ENCODE measurements around the gene LRCOL1.

The LRCOL1 gene

DNA sequence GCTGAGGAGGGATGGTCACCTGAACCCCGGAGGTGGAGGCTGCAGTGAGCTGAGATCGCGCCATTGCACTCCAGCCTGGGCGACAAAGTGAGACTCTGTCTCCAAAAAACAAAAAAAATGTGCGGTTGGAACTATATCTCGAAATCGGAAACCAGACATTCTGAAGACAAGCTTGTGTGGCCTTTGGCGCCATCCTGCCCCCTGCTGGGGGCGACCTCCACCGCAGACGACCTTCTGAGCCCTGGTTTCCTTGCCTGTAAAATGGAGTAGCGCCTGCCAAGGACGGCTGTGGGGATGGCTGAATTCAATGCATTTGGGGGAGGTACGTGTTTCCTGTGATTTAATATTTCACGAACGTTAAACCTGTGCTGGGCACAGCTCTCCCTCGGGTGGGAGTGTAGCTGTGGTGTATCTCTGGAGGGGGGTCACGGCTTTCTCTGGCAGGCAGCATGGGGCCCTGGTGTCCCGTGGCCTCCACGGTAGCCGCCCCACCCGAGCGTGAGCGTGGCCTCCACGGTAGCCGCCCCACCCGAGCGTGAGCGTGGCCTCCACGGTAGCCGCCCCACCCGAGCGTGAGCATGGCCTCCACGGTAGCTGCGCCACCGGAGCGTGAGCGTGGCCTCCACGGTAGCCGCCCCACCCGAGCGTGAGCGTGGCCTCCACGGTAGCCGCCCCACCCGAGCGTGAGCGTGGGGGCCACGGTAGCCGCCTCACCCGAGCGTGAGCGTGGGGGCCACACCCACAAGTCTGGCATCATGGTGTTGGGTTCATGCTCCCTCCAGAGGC, 55.3 kb downstream of the LRCOL1 start:
- Histone ChIP-seq H3K27ac (ENCODE audit: low read depth, low read length) (no peak overlapping the region), H3K9ac (ENCODE audit: low read length in 5 of 5) (no peak overlapping the region), H3K27me3 (ENCODE audit: control insufficient read depth in 5 of 5, insufficient read depth in 4 of 5, low read length in 5 of 5) (no peaks in the 10 kb centered on the region), H3K36me3 (ENCODE audit: control insufficient read depth in 5 of 5, insufficient read depth in 5 of 5, low read length in 5 of 5) (peaks cover 0 to 42% (median 10%) of the 10 kb centered on the region in 5 donors), H3K4me1 (ENCODE audit: control insufficient read depth in 5 of 5, insufficient read depth in 5 of 5, low read length in 5 of 5) (peaks cover 0 to 21% (median 11%) of the 10 kb centered on the region in 5 donors), H3K9me3 (ENCODE audit: control insufficient read depth in 5 of 5, low read length in 5 of 5) (no peaks in the 10 kb centered on the region), H3K4me3 (ENCODE audit: low read depth in 1 of 5, low read length in 5 of 5) (no peak overlapping the region)

Measured in subcutaneous abdominal adipose tissue (tissue), 5 donors.